ENCODE results near the gene GMPS. TPM values are rescaled to one million over a fixed set of nuclear protein-coding genes. Genes with fewer than 3 reads are reported as not detected.

The GMPS gene
- total RNA-seq, 1 experiment from 2014 or later = 128 TPM

DNA sequence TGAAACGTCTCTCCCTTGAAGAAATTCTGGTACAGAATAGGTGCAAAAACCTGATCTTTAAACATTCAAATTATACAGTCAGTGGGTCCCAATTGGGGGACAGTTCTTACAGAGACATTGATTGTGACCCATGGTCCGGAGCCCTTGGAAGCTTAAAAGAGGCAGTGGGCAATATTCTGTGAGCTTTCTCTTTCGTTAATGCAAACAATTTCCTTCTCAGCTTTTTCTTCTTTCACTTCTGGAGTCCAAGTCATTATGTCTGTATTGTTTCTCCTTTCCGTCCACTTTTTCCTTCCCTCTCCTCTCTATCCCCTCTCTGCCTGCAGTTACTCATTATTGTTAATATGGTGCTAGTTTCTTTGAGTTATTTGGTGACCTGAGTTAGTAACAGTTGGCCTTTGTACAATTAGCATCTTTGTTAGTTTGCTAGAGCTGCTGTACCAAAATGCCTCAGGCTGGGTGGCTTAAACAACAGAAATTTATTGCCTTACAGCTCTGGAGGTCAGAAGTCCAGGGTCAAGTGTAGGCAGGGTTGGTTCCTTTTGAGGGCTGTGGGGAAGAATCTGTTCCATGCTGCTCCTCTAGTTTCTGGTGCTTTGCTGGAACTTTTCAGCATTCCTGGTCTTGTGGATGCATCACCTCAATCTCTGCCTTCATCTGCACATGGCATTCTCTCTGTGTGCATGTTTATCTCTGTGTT, 102.6 kb downstream of the GMPS start:
- H3K4me3 Mint-ChIP-seq (ENCODE audit: unreplicated experiment) = no peak overlapping the region
- H3K9me3 Mint-ChIP-seq (ENCODE audit: unreplicated experiment) = no peaks in the 10 kb centered on the region
- H3K36me3 Mint-ChIP-seq (ENCODE audit: insufficient read depth, unreplicated experiment) = no peaks in the 10 kb centered on the region
- no peak for DNase-seq (ENCODE audit: unreplicated experiment)
- H3K4me1 Mint-ChIP-seq (ENCODE audit: insufficient read depth, unreplicated experiment) = no peaks in the 10 kb centered on the region
- ChIA-PET POLR2A (no interaction called here), CTCF (interaction anchor here (0.6 to 0.7 kb wide), 2 partner anchors 37 to 1164 kb away, joined by 3 to 7 read pairs; no protein-coding TSS in a partner anchor)
- no peak overlapping the region for H3K27ac Mint-ChIP-seq (ENCODE audit: low read depth, unreplicated experiment)
- BruUV-seq (replicated peaks) = no TSS peak
- TF ChIP-seq, protein P1, sequence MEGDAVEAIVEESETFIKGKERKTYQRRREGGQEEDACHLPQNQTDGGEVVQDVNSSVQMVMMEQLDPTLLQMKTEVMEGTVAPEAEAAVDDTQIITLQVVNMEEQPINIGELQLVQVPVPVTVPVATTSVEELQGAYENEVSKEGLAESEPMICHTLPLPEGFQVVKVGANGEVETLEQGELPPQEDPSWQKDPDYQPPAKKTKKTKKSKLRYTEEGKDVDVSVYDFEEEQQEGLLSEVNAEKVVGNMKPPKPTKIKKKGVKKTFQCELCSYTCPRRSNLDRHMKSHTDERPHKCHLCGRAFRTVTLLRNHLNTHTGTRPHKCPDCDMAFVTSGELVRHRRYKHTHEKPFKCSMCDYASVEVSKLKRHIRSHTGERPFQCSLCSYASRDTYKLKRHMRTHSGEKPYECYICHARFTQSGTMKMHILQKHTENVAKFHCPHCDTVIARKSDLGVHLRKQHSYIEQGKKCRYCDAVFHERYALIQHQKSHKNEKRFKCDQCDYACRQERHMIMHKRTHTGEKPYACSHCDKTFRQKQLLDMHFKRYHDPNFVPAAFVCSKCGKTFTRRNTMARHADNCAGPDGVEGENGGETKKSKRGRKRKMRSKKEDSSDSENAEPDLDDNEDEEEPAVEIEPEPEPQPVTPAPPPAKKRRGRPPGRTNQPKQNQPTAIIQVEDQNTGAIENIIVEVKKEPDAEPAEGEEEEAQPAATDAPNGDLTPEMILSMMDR (IDR thresholded peaks at IDR 0.05; ENCODE audit: unreplicated experiment) = no peak
- intact Hi-C loops (cut with micrococcal nuclease) = no loop called here
- no peaks in the 10 kb centered on the region for H3K27me3 Mint-ChIP-seq (ENCODE audit: insufficient read depth, unreplicated experiment)

DNA sequence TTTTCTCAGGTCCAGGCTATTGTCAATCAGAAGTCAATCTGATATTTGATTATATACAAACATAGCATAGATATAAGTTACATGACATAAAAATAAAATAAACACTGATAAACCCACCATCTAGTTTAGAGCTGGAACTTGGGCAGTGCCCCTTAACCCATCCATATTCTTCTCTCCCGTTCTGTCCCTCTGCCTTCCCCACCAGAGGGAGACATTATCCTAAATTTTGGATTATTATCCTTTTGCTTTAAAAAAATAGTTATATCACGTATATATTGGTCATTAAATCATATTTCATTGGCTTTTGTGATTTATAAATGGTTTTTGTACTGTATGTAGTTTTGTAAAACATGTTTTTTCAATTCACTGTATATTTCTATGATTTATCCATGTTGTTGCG, 107.9 kb downstream of the GMPS start:
- DNase-seq (ENCODE audit: unreplicated experiment) = peak; percentile 14
- TF ChIP-seq, protein P1 (IDR thresholded peaks at IDR 0.05; ENCODE audit: unreplicated experiment) = peak; percentile 18
- intact Hi-C loops (cut with micrococcal nuclease) = no loop called here
- POLR2A ChIA-PET = interaction anchor here (0.8 kb wide), 1 partner anchor 173 kb away, joined by 3 read pairs; the partner anchor contains the start of gene C3orf33
- no TSS peak for BruUV-seq (replicated peaks)
- Mint-ChIP-seq H3K36me3 (ENCODE audit: insufficient read depth, unreplicated experiment) (no peaks in the 10 kb centered on the region), H3K9me3 (ENCODE audit: unreplicated experiment) (no peaks in the 10 kb centered on the region), H3K27me3 (ENCODE audit: insufficient read depth, unreplicated experiment) (no peaks in the 10 kb centered on the region), H3K4me1 (ENCODE audit: insufficient read depth, unreplicated experiment) (no peaks in the 10 kb centered on the region), H3K27ac (ENCODE audit: low read depth, unreplicated experiment) (no peak overlapping the region), H3K4me3 (ENCODE audit: unreplicated experiment) (no peak overlapping the region)
- CTCF ChIA-PET = interaction anchor here (0.6 to 1.0 kb wide), 4 partner anchors 9 to 125 kb away, joined by 3 read pairs; no protein-coding TSS in a partner anchor

DNA sequence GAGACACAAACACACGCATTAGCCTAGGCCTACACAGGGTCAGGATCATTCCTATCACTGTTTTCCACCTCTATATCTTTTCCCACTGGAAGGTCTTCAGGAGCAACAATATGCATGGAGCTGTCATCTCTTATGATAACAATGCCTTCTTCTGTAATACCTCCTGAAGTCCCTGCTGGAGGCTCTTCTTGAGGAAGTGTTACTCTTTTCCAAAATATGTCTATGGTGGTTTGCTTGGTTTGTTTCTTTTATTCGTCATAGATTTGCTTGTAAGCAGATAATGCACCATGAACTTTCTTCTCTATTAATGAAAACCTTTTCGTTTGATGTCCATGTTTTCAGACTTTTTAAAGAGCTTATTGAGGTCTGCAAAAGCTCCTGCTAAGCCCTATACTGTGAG, 109.3 kb downstream of the GMPS start:
- ChIA-PET POLR2A (interaction anchor here (0.8 kb wide), 1 partner anchor 1197 kb away, joined by 3 read pairs; no protein-coding TSS in a partner anchor), CTCF (interaction anchor here (0.7 to 0.9 kb wide), 2 partner anchors 10 to 31 kb away, joined by 3 to 4 read pairs; no protein-coding TSS in a partner anchor)
- TF ChIP-seq, protein P1 (IDR thresholded peaks at IDR 0.05; ENCODE audit: unreplicated experiment) = no peak
- H3K36me3 Mint-ChIP-seq (ENCODE audit: insufficient read depth, unreplicated experiment) = no peaks in the 10 kb centered on the region
- no peaks in the 10 kb centered on the region for H3K9me3 Mint-ChIP-seq (ENCODE audit: unreplicated experiment)
- DNase-seq (ENCODE audit: unreplicated experiment) = no peak
- H3K4me1 Mint-ChIP-seq (ENCODE audit: insufficient read depth, unreplicated experiment) = no peaks in the 10 kb centered on the region
- no peak overlapping the region for H3K27ac Mint-ChIP-seq (ENCODE audit: low read depth, unreplicated experiment)
- BruUV-seq (replicated peaks) = no TSS peak
- intact Hi-C loops (cut with micrococcal nuclease) = no loop called here
- H3K4me3 Mint-ChIP-seq (ENCODE audit: unreplicated experiment) = no peak overlapping the region
- no peaks in the 10 kb centered on the region for H3K27me3 Mint-ChIP-seq (ENCODE audit: insufficient read depth, unreplicated experiment)

DNA sequence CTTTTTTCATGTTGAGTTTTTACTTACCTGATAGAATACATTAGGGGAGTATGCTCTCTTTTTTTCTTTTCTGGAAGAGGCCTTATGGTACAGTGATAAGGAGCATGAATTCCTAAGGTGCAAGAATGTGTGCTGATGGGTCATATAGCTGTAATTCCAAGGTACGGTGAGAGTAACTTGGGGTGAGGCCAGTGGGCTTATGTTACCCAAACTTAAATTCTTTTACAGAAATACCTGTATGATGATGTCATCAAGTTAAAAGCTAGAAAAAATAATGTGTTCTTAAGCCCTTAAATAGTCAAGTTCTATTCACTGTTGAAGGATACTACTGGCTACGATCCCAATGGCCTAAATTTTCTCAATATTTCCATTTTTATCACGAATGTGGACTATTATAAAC, 111.2 kb downstream of the GMPS start:
- H3K4me3 Mint-ChIP-seq (ENCODE audit: unreplicated experiment) = no peak overlapping the region
- H3K9me3 Mint-ChIP-seq (ENCODE audit: unreplicated experiment) = no peaks in the 10 kb centered on the region
- H3K27me3 Mint-ChIP-seq (ENCODE audit: insufficient read depth, unreplicated experiment) = no peaks in the 10 kb centered on the region
- ChIA-PET POLR2A (no interaction called here), CTCF (interaction anchor here (1.5 kb wide), 1 partner anchor 10 kb away, joined by 3 read pairs; no protein-coding TSS in a partner anchor)
- DNase-seq (ENCODE audit: unreplicated experiment) = no peak
- TF ChIP-seq, protein P1 (IDR thresholded peaks at IDR 0.05; ENCODE audit: unreplicated experiment) = no peak
- BruUV-seq (replicated peaks) = no TSS peak
- no peak overlapping the region for H3K27ac Mint-ChIP-seq (ENCODE audit: low read depth, unreplicated experiment)
- intact Hi-C loops (cut with micrococcal nuclease) = no loop called here
- no peaks in the 10 kb centered on the region for H3K4me1 Mint-ChIP-seq (ENCODE audit: insufficient read depth, unreplicated experiment)
- H3K36me3 Mint-ChIP-seq (ENCODE audit: insufficient read depth, unreplicated experiment) = no peaks in the 10 kb centered on the region

Data from MCF 10A (cell line).